ENCODE data around the gene RAD51B.

RAD51B gene

GRCh38 chr14:67887478-67887877 is 67.9 kb downstream of the RAD51B start:
- H3K4me3 ChIP-seq (replicated peaks; ENCODE audit: low read depth, low read length) = no peak overlapping the region
- DNase-seq (ENCODE audit: low read depth) = no peak
- TF ChIP-seq CTCF (IDR thresholded peaks at IDR 0.05; ENCODE audit: low read length, missing control alignments) = no peak

GRCh38 chr14:67889455-67889854 is 69.9 kb downstream of the RAD51B start:
- no peak for TF ChIP-seq CTCF (IDR thresholded peaks at IDR 0.05; ENCODE audit: low read length, missing control alignments)
- no peak overlapping the region for H3K4me3 ChIP-seq (replicated peaks; ENCODE audit: low read depth, low read length)
- no peak for DNase-seq (ENCODE audit: low read depth)

- DNase-seq (ENCODE audit: low read depth) = no peak
- no peak overlapping the region for H3K4me3 ChIP-seq (replicated peaks; ENCODE audit: low read depth, low read length)
- no peak for TF ChIP-seq CTCF (IDR thresholded peaks at IDR 0.05; ENCODE audit: low read length, missing control alignments)
Measured at GRCh38 chr14:67892466-67893100, 73.0 kb downstream of the RAD51B start.

- DNase-seq (ENCODE audit: low read depth) = no peak
- no peak overlapping the region for H3K4me3 ChIP-seq (replicated peaks; ENCODE audit: low read depth, low read length)
- no peak for TF ChIP-seq CTCF (IDR thresholded peaks at IDR 0.05; ENCODE audit: low read length, missing control alignments)
Measured at GRCh38 chr14:67900231-67900630, 80.7 kb downstream of the RAD51B start.

GRCh38 chr14:67908052-67908754 is 88.6 kb downstream of the RAD51B start:
- no peak for TF ChIP-seq CTCF (IDR thresholded peaks at IDR 0.05; ENCODE audit: low read length, missing control alignments)
- H3K4me3 ChIP-seq (replicated peaks; ENCODE audit: low read depth, low read length) = no peak overlapping the region
- DNase-seq (ENCODE audit: low read depth) = peak; percentile 22

- peak; percentile 16 for DNase-seq (ENCODE audit: low read depth)
- no peak overlapping the region for H3K4me3 ChIP-seq (replicated peaks; ENCODE audit: low read depth, low read length)
- TF ChIP-seq CTCF (IDR thresholded peaks at IDR 0.05; ENCODE audit: low read length, missing control alignments) = no peak
Measured at GRCh38 chr14:67911562-67911961, 92.0 kb downstream of the RAD51B start.

- H3K4me3 ChIP-seq (replicated peaks; ENCODE audit: low read depth, low read length) = no peak overlapping the region
- no peak for TF ChIP-seq CTCF (IDR thresholded peaks at IDR 0.05; ENCODE audit: low read length, missing control alignments)
- DNase-seq (ENCODE audit: low read depth) = no peak
Measured at GRCh38 chr14:67916430-67916829, 96.9 kb downstream of the RAD51B start.
